ENCODE data around the gene S100A7A. TPM values are rescaled to one million over a fixed set of nuclear protein-coding genes. Genes with fewer than 3 reads are reported as not detected.

The S100A7A gene
- total and polyA plus RNA-seq, 2 donors (not counting 1 experiment from before 2014, with no cell fraction given) = not detected

DNA sequence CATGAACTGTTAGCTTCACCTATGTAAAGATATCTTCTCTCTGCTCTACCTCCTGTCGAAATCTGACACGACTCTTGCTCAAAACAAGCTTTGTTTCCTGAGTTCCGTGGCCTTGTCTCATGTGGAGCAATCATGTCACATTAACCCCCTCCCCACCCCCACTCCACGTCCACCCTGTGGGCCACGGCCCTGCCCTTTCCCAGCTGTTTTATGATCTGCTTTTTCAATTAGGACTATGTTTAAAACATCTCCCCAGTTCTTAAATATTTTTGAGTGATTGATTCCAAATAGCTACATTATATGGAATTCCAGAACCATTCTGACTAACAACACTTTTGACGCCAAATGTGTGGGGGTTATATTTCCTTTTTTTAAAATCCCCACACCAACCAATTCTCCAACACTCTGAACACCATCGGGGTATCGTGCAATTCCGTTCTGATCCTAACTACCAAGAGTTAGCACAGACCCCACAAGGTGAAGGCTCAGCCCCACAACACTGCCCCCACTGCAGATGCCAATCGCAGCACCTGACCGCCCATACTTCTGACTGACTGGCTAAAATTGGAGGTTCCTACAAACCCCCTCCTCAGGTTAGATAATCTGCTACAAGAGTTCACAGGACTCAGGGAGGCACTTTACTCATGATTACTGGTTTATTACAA lies 12.8 kb upstream of the S100A7A start:
- Histone ChIP-seq H3K36me3 (replicated peaks in 1 of 2; ENCODE audit: control extremely low read depth in 1 of 2, control insufficient read depth in 1 of 2, extremely low read depth in 1 of 2, insufficient read depth in 2 of 2, low read length in 1 of 2) (no peaks in the 10 kb centered on the region), H2AFZ (ENCODE audit: insufficient read depth, low read depth, low read length, poor library complexity, severe bottlenecking) (no peak overlapping the region), H3K4me3 (ENCODE audit: control extremely low read depth in 1 of 5, extremely low read depth in 1 of 5, insufficient read depth in 1 of 5, low read depth in 2 of 5, low read length in 4 of 5) (no peak overlapping the region), H3K27me3 (replicated peaks in 1 of 4; ENCODE audit: control extremely low read depth in 1 of 4, control insufficient read depth in 3 of 4, insufficient read depth in 4 of 4, low read length in 3 of 4) (peaks cover 0 to 5% (median 3%) of the 10 kb centered on the region in 4 experiments), H3K27ac (ENCODE audit: low read length in 2 of 2) (no peak overlapping the region), H3K9me3 (ENCODE audit: control extremely low read depth in 1 of 3, control insufficient read depth in 2 of 3, insufficient read depth in 1 of 3, low read length in 2 of 3) (peaks cover 0 to 3% (median 0%) of the 10 kb centered on the region in 3 donors), H3K4me2 (replicated peaks; ENCODE audit: low read depth, low read length, poor library complexity, severe bottlenecking) (no peak overlapping the region), H3K9ac (ENCODE audit: low read length) (no peak overlapping the region), H4K20me1 (ENCODE audit: control insufficient read depth, insufficient read depth, low read length, poor library complexity, severe bottlenecking) (no peaks in the 10 kb centered on the region), H3K79me2 (ENCODE audit: control insufficient read depth, insufficient read depth, low read length) (no peaks in the 10 kb centered on the region), H3K4me1 (ENCODE audit: control insufficient read depth in 2 of 2, insufficient read depth in 2 of 2, low read length in 2 of 2) (no peaks in the 10 kb centered on the region)
- no peak overlapping the region for H3K4me3 Mint-ChIP-seq
- DNase-seq = no peak
- intact Hi-C loops (cut with micrococcal nuclease) = no loop called here
- TF ChIP-seq EZH2 (IDR thresholded peaks at IDR 0.05; ENCODE audit: borderline replicate concordance, insufficient read depth, low read depth, low read length, poor library complexity, severe bottlenecking) = no peak
- TF ChIP-seq CTCF (IDR thresholded peaks at IDR 0.05) = no peak
- H3K4me1 Mint-ChIP-seq = no peaks in the 10 kb centered on the region
- ChIA-PET CTCF (interaction anchor here (0.5 kb wide), 1 partner anchor 95 kb away, joined by 3 read pairs; no protein-coding TSS in a partner anchor), POLR2A (no interaction called here)
- WGBS (ENCODE audit: insufficient coverage) = 94% methylated on average over 7 of the region's 11 CpGs
- no peak overlapping the region for H3K27ac Mint-ChIP-seq
- ATAC-seq (ENCODE audit: low read depth) = no peak
- no peaks in the 10 kb centered on the region for H3K9me3 Mint-ChIP-seq (ENCODE audit: insufficient read depth)
- H3K27me3 Mint-ChIP-seq = peaks cover 41% of the 10 kb centered on the region

DNA sequence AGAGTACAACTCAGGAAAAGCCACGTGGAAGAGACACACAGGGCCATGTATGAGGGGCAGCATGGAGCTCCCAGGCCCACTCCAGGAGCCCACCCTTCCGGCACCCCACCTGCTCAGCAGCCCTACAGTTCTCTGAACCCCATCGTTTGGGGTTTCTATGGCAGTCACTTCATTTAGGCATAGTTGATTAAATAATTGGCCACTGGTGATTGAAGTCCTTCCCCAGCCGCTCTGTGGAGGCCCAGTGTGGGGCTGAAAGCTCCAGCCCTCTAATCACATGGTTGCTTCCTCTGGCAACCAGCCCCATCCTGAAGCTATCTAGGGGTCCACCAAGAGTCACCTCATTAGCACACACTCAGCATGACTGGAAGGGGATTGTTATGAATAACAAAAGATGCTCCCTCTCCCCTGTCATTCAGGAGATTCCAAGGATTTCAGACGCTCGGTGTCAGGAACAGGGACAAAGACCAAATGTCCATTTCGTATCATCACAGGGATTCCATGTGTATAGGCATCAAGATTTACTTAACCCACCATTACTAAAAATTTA lies 12.2 kb upstream of the S100A7A start:
- Mint-ChIP-seq H3K27ac (no peak overlapping the region), H3K27me3 (peaks cover 44% of the 10 kb centered on the region), H3K9me3 (ENCODE audit: insufficient read depth) (no peaks in the 10 kb centered on the region), H3K4me3 (no peak overlapping the region), H3K4me1 (no peaks in the 10 kb centered on the region)
- peaks cover 0 to 3% (median 0%) of the 10 kb centered on the region in 3 donors for H3K9me3 ChIP-seq (ENCODE audit: control extremely low read depth in 1 of 3, control insufficient read depth in 2 of 3, insufficient read depth in 1 of 3, low read length in 2 of 3)
- DNase-seq (no peak), ATAC-seq (ENCODE audit: low read depth) (no peak)
- 81% methylated on average over 5 of the region's 7 CpGs for WGBS (ENCODE audit: insufficient coverage)
- peaks cover 0 to 5% (median 3%) of the 10 kb centered on the region in 4 experiments for H3K27me3 ChIP-seq (replicated peaks in 1 of 4; ENCODE audit: control extremely low read depth in 1 of 4, control insufficient read depth in 3 of 4, insufficient read depth in 4 of 4, low read length in 3 of 4)
- H3K4me1 ChIP-seq (ENCODE audit: control insufficient read depth in 2 of 2, insufficient read depth in 2 of 2, low read length in 2 of 2) = no peaks in the 10 kb centered on the region
- H3K9ac ChIP-seq (ENCODE audit: low read length) = no peak overlapping the region
- no peak overlapping the region for H2AFZ ChIP-seq (ENCODE audit: insufficient read depth, low read depth, low read length, poor library complexity, severe bottlenecking)
- H4K20me1 ChIP-seq (ENCODE audit: control insufficient read depth, insufficient read depth, low read length, poor library complexity, severe bottlenecking) = no peaks in the 10 kb centered on the region
- POLR2A ChIA-PET = no interaction called here
- H3K36me3 ChIP-seq (replicated peaks in 1 of 2; ENCODE audit: control extremely low read depth in 1 of 2, control insufficient read depth in 1 of 2, extremely low read depth in 1 of 2, insufficient read depth in 2 of 2, low read length in 1 of 2) = no peaks in the 10 kb centered on the region
- H3K4me3 ChIP-seq (ENCODE audit: control extremely low read depth in 1 of 5, extremely low read depth in 1 of 5, insufficient read depth in 1 of 5, low read depth in 2 of 5, low read length in 4 of 5) = no peak overlapping the region
- no peaks in the 10 kb centered on the region for H3K79me2 ChIP-seq (ENCODE audit: control insufficient read depth, insufficient read depth, low read length)
- no peak overlapping the region for H3K4me2 ChIP-seq (replicated peaks; ENCODE audit: low read depth, low read length, poor library complexity, severe bottlenecking)
- no peak overlapping the region for H3K27ac ChIP-seq (ENCODE audit: low read length in 2 of 2)
- TF ChIP-seq CTCF (IDR thresholded peaks at IDR 0.05) = no peak
- TF ChIP-seq EZH2 (IDR thresholded peaks at IDR 0.05; ENCODE audit: borderline replicate concordance, insufficient read depth, low read depth, low read length, poor library complexity, severe bottlenecking) = no peak
- CTCF ChIA-PET = interaction anchor here (0.5 kb wide), 1 partner anchor 95 kb away, joined by 3 read pairs; no protein-coding TSS in a partner anchor
- intact Hi-C loops (cut with micrococcal nuclease) = no loop called here

Measured in B cell (primary cell).